IMR-90 (cell line): ENCODE data around the gene TCF7L2. TPM values are rescaled to one million over a fixed set of nuclear protein-coding genes. Genes with fewer than 3 reads are reported as not detected.

Experiments
- ATAC-seq: fragments of 200-7000 bp; cut with Tn5 transposase; 2 replicates; pipeline ENCODE4 v1.9.1; 2020; ENCODE audit warnings: low read depth, mild to moderate bottlenecking, moderate library complexity
- BruUV-seq: library from RNA; stranded (reverse); fragments of 400-500 nt; replicated peaks from 2 replicates; lab custom pipeline; 2021; lab: Mats Ljungman, UMichigan
- CTCF ChIA-PET: fragments of 300-600 bp; formaldehyde crosslinking; extraction: SDS; loops from one replicate; lab custom pipeline; 2021; ENCODE audit warnings: antibody characterized with exemption; lab: Yijun Ruan, JAX
- POLR2A ChIA-PET: fragments of 300-600 bp; sonication (Branson Sonifier 250); formaldehyde crosslinking; loops from one replicate; lab custom pipeline; 2022; ENCODE audit warnings: antibody characterized with exemption; ENCODE audit not compliant: unreplicated experiment; lab: Charles Lee
- DNase-seq: peaks from one replicate; pipeline ENCODE4 v3.0.0; 2013
- H2AFZ ChIP-seq: replicated peaks from 2 replicates; pipeline ENCODE3; 2013; ENCODE audit warnings: low read length, mild to moderate bottlenecking; ENCODE audit not compliant: poor library complexity
- H2AK5ac ChIP-seq: 2 replicates; pipeline ENCODE4 v1.6.1; 2013; ENCODE audit warnings: low read depth, low read length, inconsistent platforms
- H2AK9ac ChIP-seq: replicated peaks from 2 replicates; pipeline ENCODE3; 2013; ENCODE audit warnings: mild to moderate bottlenecking, low read depth, low read length, moderate library complexity; ENCODE audit not compliant: poor library complexity
- H2BK120ac ChIP-seq: 2 replicates; pipeline ENCODE4 v1.6.1; 2013; ENCODE audit warnings: low read depth, low read length, inconsistent platforms
- H2BK15ac ChIP-seq: 3 replicates; pipeline ENCODE4 v1.6.1; 2013; ENCODE audit warnings: low read depth, low read length, inconsistent platforms
- H2BK20ac ChIP-seq: 2 replicates; pipeline ENCODE4 v1.6.1; 2013; ENCODE audit warnings: low read depth, mild to moderate bottlenecking, inconsistent platforms, low read length, moderate library complexity
- H2BK5ac ChIP-seq: 2 replicates; pipeline ENCODE4 v1.6.1; 2013; ENCODE audit warnings: mild to moderate bottlenecking, low read depth, low read length, inconsistent platforms; ENCODE audit not compliant: poor library complexity, severe bottlenecking
- H3K14ac ChIP-seq: replicated peaks from 2 replicates; pipeline ENCODE4 v1.6.1; 2013; ENCODE audit warnings: low read depth, low read length, inconsistent platforms
- H3K18ac ChIP-seq: 2 replicates; pipeline ENCODE4 v1.6.1; 2013; ENCODE audit warnings: low read depth, low read length, control low read depth
- H3K23ac ChIP-seq: 2 replicates; pipeline ENCODE4 v1.6.1; 2013; ENCODE audit warnings: low read depth, low read length, inconsistent platforms
- H3K27ac ChIP-seq: 2 replicates; pipeline ENCODE4 v1.5.1; 2013; ENCODE audit warnings: mild to moderate bottlenecking, control low read depth, low read length; ENCODE audit not compliant: insufficient read depth
- H3K27me3 ChIP-seq: 2 replicates; pipeline ENCODE4 v1.6.1; 2013; ENCODE audit warnings: low read length; ENCODE audit not compliant: control insufficient read depth, insufficient read depth
- H3K36me3 ChIP-seq: 2 replicates; pipeline ENCODE4 v1.6.1; 2013; ENCODE audit warnings: low read length, mixed read lengths; ENCODE audit not compliant: control insufficient read depth, insufficient read depth
- H3K4ac ChIP-seq: 2 replicates; pipeline ENCODE4 v1.6.1; 2013; ENCODE audit warnings: low read depth, low read length, inconsistent platforms
- H3K4me1 ChIP-seq: 2 replicates; pipeline ENCODE4 v1.6.1; 2013; ENCODE audit warnings: low read length, mixed read lengths; ENCODE audit not compliant: control insufficient read depth, insufficient read depth
- H3K4me2 ChIP-seq: 2 replicates; pipeline ENCODE4 v1.6.1; 2013; ENCODE audit warnings: low read depth, mild to moderate bottlenecking, control low read depth, low read length, moderate library complexity
- H3K4me3 ChIP-seq: 2 replicates; pipeline ENCODE4 v1.5.1; 2013; ENCODE audit warnings: low read depth, mild to moderate bottlenecking, control low read depth, low read length, moderate library complexity; ENCODE audit not compliant: insufficient read depth
- H3K56ac ChIP-seq: 2 replicates; pipeline ENCODE4 v1.6.1; 2013; ENCODE audit warnings: low read length, inconsistent platforms; ENCODE audit not compliant: insufficient read depth; ENCODE audit errors: extremely low read depth
- H3K79me1 ChIP-seq, 2 experiments: 2 replicates each; pipeline ENCODE4 v1.6.1; 2013; ENCODE audit warnings: low read length in 2 of 2, inconsistent platforms in 1 of 2, low read depth in 1 of 2
- H3K9ac ChIP-seq: 2 replicates; pipeline ENCODE4 v1.6.1; 2013; ENCODE audit warnings: low read depth, low read length, control low read depth
- H3K9me1 ChIP-seq: 2 replicates; pipeline ENCODE4 v1.6.1; 2013; ENCODE audit warnings: low read length, inconsistent platforms; ENCODE audit not compliant: insufficient read depth
- H3K9me3 ChIP-seq: 2 replicates; pipeline ENCODE4 v1.6.1; 2013; ENCODE audit warnings: low read length; ENCODE audit not compliant: control insufficient read depth, insufficient read depth
- H4K20me1 ChIP-seq: 2 replicates; pipeline ENCODE4 v1.6.1; 2013; ENCODE audit warnings: low read length, inconsistent platforms; ENCODE audit not compliant: insufficient read depth
- H4K5ac ChIP-seq: 2 replicates; pipeline ENCODE4 v1.6.1; 2013; ENCODE audit warnings: mild to moderate bottlenecking, low read depth, low read length, control low read depth
- H4K8ac ChIP-seq, 2 experiments: 2 replicates each; pipeline ENCODE4 v1.6.1; 2013; ENCODE audit warnings: low read depth in 2 of 2, low read length in 2 of 2, control low read depth in 1 of 2, inconsistent platforms in 1 of 2
- H4K91ac ChIP-seq: 2 replicates; pipeline ENCODE4 v1.6.1; 2013; ENCODE audit warnings: low read depth, low read length, inconsistent platforms; ENCODE audit not compliant: insufficient read depth
- RAD21 ChIP-seq: IDR thresholded peaks from 2 replicates; pipeline ENCODE4 v1.6.1; 2012; ENCODE audit warnings: low read length, improper control_type of control experiment
- WGBS, 2 experiments: methylation state at CpG; one replicate each; pipeline versions ENCODE4 v1.1.5 to v1.1.7; 2013; ENCODE audit warnings: missing lambda C conversion rate in 2 of 2; ENCODE audit not compliant: insufficient read length in 1 of 2; ENCODE audit errors: extremely low coverage in 2 of 2; 5-methylcytosine and 5-hydroxymethylcytosine counted together
- dilution Hi-C: fragments of 300-500 bp; cut with HindIII; formaldehyde crosslinking; loops from one replicate; pipeline ENCODE4 v1.14.3; 2018; ENCODE audit warnings: low sequenced_read_pairs; ENCODE audit not compliant: unreplicated experiment
- in situ Hi-C: fragments of 300-500 bp; cut with MboI; formaldehyde crosslinking; loops from 3 replicates; pipeline ENCODE4 v1.14.3; 2019; ENCODE audit warnings: low sequenced_read_pairs, inconsistent platforms, mixed read lengths
- intact Hi-C: fragments of 100-400 bp; cut with micrococcal nuclease; formaldehyde crosslinking; loops from 2 replicates; pipeline ENCODE4 v1.10.0; 2022
- polyA plus RNA-seq, 3 experiments: library from polyadenylated mRNA; depleted of rRNA; stranded (reverse); fragments of >200 nt; gene quantifications; 2 replicates each; pipeline ENCODE4 v1.2.3, GENCODE V29; 2012; ENCODE audit warnings: low replicate concordance in 1 of 3
- total RNA-seq: library from RNA; depleted of rRNA; stranded (reverse); fragments of >200 nt; gene quantifications from 2 replicates; pipeline ENCODE4 v1.2.3, GENCODE V29; 2012

The TCF7L2 gene
- total and polyA plus RNA-seq, 2 of the 4 experiments (the other 2 are of a cell fraction) = 1.3 to 12.2 TPM

GRCh38 chr10:113121153-113121552 is 171.1 kb downstream of the TCF7L2 start:
- no peak for ATAC-seq

More at GRCh38 chr10:113121153-113121552, 171.1 kb downstream of the TCF7L2 start:
- Histone ChIP-seq H4K91ac (no peak overlapping the region), H3K27me3 (no peaks in the 10 kb centered on the region), H3K27ac (no peak overlapping the region), H3K4me1 (peaks cover 3% of the 10 kb centered on the region), H2AK9ac (no peak overlapping the region), H3K9me1 (0 out of 2 replicates have a peak, but pooled peaks cover 2% of the 10 kb centered on the region), H3K4me2 (no peak overlapping the region), H2BK20ac (no peak overlapping the region), H4K8ac (no peak overlapping the region), H4K5ac (no peak overlapping the region), H3K18ac (no peak overlapping the region), H2AFZ (no peak overlapping the region), H4K20me1 (0 out of 2 replicates have a peak, but pooled peaks cover 4% of the 10 kb centered on the region), H2AK5ac (no peak overlapping the region), H3K56ac (no peak overlapping the region), H3K4me3 (no peak overlapping the region), H3K4ac (no peak overlapping the region), H3K23ac (no peak overlapping the region), H3K79me1 (peaks cover 18 to 28% of the 10 kb centered on the region in 2 experiments), H2BK15ac (no peak overlapping the region), H3K36me3 (no peaks in the 10 kb centered on the region), H2BK5ac (no peak overlapping the region), H3K14ac (no peak overlapping the region), H3K9ac (no peak overlapping the region), H2BK120ac (no peak overlapping the region), H3K9me3 (no peaks in the 10 kb centered on the region)
- no TSS peak for BruUV-seq
- 90% methylated on average over 2 of the region's 7 CpGs; no CpG with 5 or more reads in 1 of the 2 experiments for WGBS, 2 experiments
- CTCF ChIA-PET = interaction anchor here (0.6 kb wide), 2 partner anchors 48 to 134 kb away, joined by 3 read pairs; no protein-coding TSS in a partner anchor
- intact Hi-C loops (loop anchor here (10.0 kb wide), 2 partner anchors 306 to 404 kb away; no protein-coding TSS in a partner anchor), in situ Hi-C loops (no loop called here), dilution Hi-C loops (no loop called here)
- POLR2A ChIA-PET = no interaction called here
- no peak for TF ChIP-seq RAD21
- DNase-seq = no peak
